Skeletal muscle satellite cell (primary cell): ENCODE data around the gene RIPOR3.

ENCODE experiments used
- H3K27me3 ChIP-seq: 2 replicates; pipeline ENCODE4 v1.7.0; 2013; ENCODE audit warnings: low read length; ENCODE audit not compliant: control insufficient read depth, insufficient read depth
- H3K36me3 ChIP-seq: 2 replicates; pipeline ENCODE4 v1.7.0; 2013; ENCODE audit warnings: mild to moderate bottlenecking, control low read depth, low read length; ENCODE audit not compliant: insufficient read depth
- H3K4me1 ChIP-seq: 2 replicates; pipeline ENCODE4 v1.7.0; 2013; ENCODE audit warnings: low read length; ENCODE audit not compliant: control insufficient read depth, insufficient read depth
- H3K4me2 ChIP-seq: 2 replicates; pipeline ENCODE4 v1.7.0; 2013; ENCODE audit warnings: mild to moderate bottlenecking, low read length
- H3K4me3 ChIP-seq: 2 replicates; pipeline ENCODE4 v1.7.0; 2013; ENCODE audit warnings: low read length
- H3K9ac ChIP-seq: 2 replicates; pipeline ENCODE4 v1.7.0; 2013; ENCODE audit warnings: mild to moderate bottlenecking, low read depth, low read length, moderate library complexity
- H3K9me3 ChIP-seq: replicated peaks from 2 replicates; pipeline ENCODE4 v1.7.0; 2013; ENCODE audit warnings: mild to moderate bottlenecking, control low read depth, low read length

Gene RIPOR3

GRCh38 chr20:50613438-50614169, 77.7 kb downstream of the RIPOR3 start:
- peaks cover 6% of the 10 kb centered on the region for H3K4me1 ChIP-seq
- H3K4me3 ChIP-seq, result no peak overlapping the region
- no peak overlapping the region for H3K9ac ChIP-seq
- H3K36me3 ChIP-seq, result no peaks in the 10 kb centered on the region
- no peak overlapping the region for H3K4me2 ChIP-seq
- H3K27me3 ChIP-seq, result peaks cover 4% of the 10 kb centered on the region
- H3K9me3 ChIP-seq, result no peaks in the 10 kb centered on the region

GRCh38 chr20:50611128-50611810, 80.1 kb downstream of the RIPOR3 start:
- no peak overlapping the region for H3K4me3 ChIP-seq
- H3K27me3 ChIP-seq, result peaks cover 8% of the 10 kb centered on the region
- no peak overlapping the region for H3K9ac ChIP-seq
- H3K4me1 ChIP-seq, result peaks cover 6% of the 10 kb centered on the region
- H3K36me3 ChIP-seq, result no peaks in the 10 kb centered on the region
- no peaks in the 10 kb centered on the region for H3K9me3 ChIP-seq
- H3K4me2 ChIP-seq, result no peak overlapping the region

- no peak overlapping the region for H3K4me2 ChIP-seq
- peaks cover 6% of the 10 kb centered on the region for H3K4me1 ChIP-seq
- no peaks in the 10 kb centered on the region for H3K9me3 ChIP-seq
- H3K27me3 ChIP-seq, result peaks cover 8% of the 10 kb centered on the region
- no peak overlapping the region for H3K9ac ChIP-seq
- H3K36me3 ChIP-seq, result no peaks in the 10 kb centered on the region
- no peak overlapping the region for H3K4me3 ChIP-seq
These were observed 81.1 kb downstream of the RIPOR3 start for GRCh38 chr20:50610212-50610718.

- Histone ChIP-seq H3K9ac (no peak overlapping the region), H3K9me3 (no peaks in the 10 kb centered on the region), H3K4me2 (no peak overlapping the region), H3K4me3 (no peak overlapping the region), H3K36me3 (no peaks in the 10 kb centered on the region), H3K4me1 (peaks cover 6% of the 10 kb centered on the region), H3K27me3 (peaks cover 8% of the 10 kb centered on the region)
These were observed 81.8 kb downstream of the RIPOR3 start for GRCh38 chr20:50609438-50609989.

- Histone ChIP-seq H3K9ac (no peak overlapping the region), H3K4me2 (no peak overlapping the region), H3K9me3 (no peaks in the 10 kb centered on the region), H3K27me3 (peaks cover 8% of the 10 kb centered on the region), H3K36me3 (no peaks in the 10 kb centered on the region), H3K4me3 (no peak overlapping the region), H3K4me1 (peaks cover 6% of the 10 kb centered on the region)
These were observed 82.6 kb downstream of the RIPOR3 start for GRCh38 chr20:50608750-50609104.

GRCh38 chr20:50607850-50608749, 83.2 kb downstream of the RIPOR3 start:
- H3K4me2 ChIP-seq, result no peak overlapping the region
- H3K36me3 ChIP-seq, result no peaks in the 10 kb centered on the region
- no peaks in the 10 kb centered on the region for H3K9me3 ChIP-seq
- no peak overlapping the region for H3K9ac ChIP-seq
- no peak overlapping the region for H3K4me3 ChIP-seq
- peaks cover 4% of the 10 kb centered on the region for H3K27me3 ChIP-seq
- peaks cover 6% of the 10 kb centered on the region for H3K4me1 ChIP-seq

GRCh38 chr20:50607436-50607835, 83.9 kb downstream of the RIPOR3 start:
- Histone ChIP-seq H3K4me3 (no peak overlapping the region), H3K4me1 (peaks cover 6% of the 10 kb centered on the region), H3K27me3 (peaks cover 4% of the 10 kb centered on the region), H3K36me3 (no peaks in the 10 kb centered on the region), H3K9me3 (no peaks in the 10 kb centered on the region), H3K4me2 (no peak overlapping the region), H3K9ac (no peak overlapping the region)

- no peaks in the 10 kb centered on the region for H3K9me3 ChIP-seq
- no peak overlapping the region for H3K9ac ChIP-seq
- H3K4me3 ChIP-seq, result no peak overlapping the region
These were observed 86.2 kb downstream of the RIPOR3 start for GRCh38 chr20:50605136-50605535.

GRCh38 chr20:50604451-50604850, 86.9 kb downstream of the RIPOR3 start:
- Histone ChIP-seq H3K9me3 (no peaks in the 10 kb centered on the region), H3K4me3 (no peak overlapping the region), H3K36me3 (no peaks in the 10 kb centered on the region), H3K4me1 (no peaks in the 10 kb centered on the region), H3K27me3 (peaks cover 10% of the 10 kb centered on the region), H3K9ac (no peak overlapping the region), H3K4me2 (no peak overlapping the region)

More at GRCh38 chr20:50605136-50605535, 86.2 kb downstream of the RIPOR3 start:
- Histone ChIP-seq H3K4me1 (no peaks in the 10 kb centered on the region), H3K36me3 (no peaks in the 10 kb centered on the region), H3K4me2 (no peak overlapping the region), H3K27me3 (peaks cover 7% of the 10 kb centered on the region)

- H3K27me3 ChIP-seq, result peaks cover 18% of the 10 kb centered on the region
- no peak overlapping the region for H3K9ac ChIP-seq
- H3K9me3 ChIP-seq, result no peaks in the 10 kb centered on the region
- H3K4me2 ChIP-seq, result no peak overlapping the region
- H3K4me3 ChIP-seq, result no peak overlapping the region
- H3K4me1 ChIP-seq, result no peaks in the 10 kb centered on the region
- H3K36me3 ChIP-seq, result no peaks in the 10 kb centered on the region
These were observed 88.8 kb downstream of the RIPOR3 start for GRCh38 chr20:50602432-50603088.
